NCI-H146 (cell line): ENCODE results near the gene ZACN.

Experiments
- DNase-seq: peaks from one replicate; lab custom pipeline; 2025; lab: John Stamatoyannopoulos, UW

The ZACN gene

DNA sequence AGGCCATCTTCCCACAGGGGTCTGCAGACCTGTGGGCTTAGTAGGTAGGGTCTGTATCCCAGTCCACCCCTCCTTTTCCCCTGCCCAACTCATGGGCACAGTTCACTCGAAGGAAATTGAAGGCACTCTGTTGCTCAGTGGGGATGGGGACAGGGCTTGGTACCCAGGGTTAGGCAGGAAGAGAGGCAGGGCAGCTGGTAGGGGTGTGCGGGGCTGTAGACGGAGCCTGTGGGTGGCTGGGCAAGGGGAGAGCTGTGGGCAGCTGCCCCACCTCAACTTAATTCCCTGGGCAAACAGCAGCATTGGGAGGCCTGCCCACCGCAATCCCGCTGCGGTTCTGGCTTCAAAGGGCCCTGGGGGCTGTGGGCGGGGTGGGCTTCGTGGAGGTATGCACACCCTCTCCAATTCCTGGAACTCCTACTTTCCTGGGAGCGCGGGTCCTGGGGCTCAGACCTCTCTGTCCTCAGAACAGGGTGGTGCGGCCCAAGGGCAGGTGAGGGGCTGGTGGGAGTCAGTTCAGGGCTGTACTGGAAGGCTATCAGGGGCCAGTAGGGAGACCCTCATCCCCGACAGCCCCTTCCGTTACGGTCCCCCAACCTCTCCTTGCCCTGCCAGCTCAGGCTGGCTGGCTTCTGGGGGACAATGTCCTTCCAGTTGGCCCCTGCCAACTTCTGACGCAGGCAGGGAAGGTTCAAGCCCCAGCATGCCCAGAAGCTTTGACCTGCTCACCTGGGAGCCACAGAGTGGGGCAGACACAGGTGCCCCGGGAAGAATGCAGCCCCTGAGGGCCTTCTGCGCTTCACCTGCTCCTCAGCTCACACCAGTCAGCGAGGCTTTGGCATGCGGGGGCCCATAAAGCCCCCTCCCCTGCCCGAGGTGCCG, 53.0 kb downstream of the ZACN start:
- no peak for DNase-seq
